GM12891 (cell line): ENCODE results near the gene TTC22.

Source experiments
- POLR2A ChIP-seq: IDR thresholded peaks from 2 replicates; pipeline ENCODE4 v1.6.1; 2011; ENCODE audit warnings: low read depth, low read length, control low read depth
- POLR2AphosphoS5 ChIP-seq: IDR thresholded peaks from 2 replicates; pipeline ENCODE4 v1.6.1; 2011; ENCODE audit warnings: low read depth, low read length, control low read depth
- POU2F2 ChIP-seq: IDR thresholded peaks from 2 replicates; pipeline ENCODE4 v1.6.1; 2011; ENCODE audit warnings: low read depth, mild to moderate bottlenecking, control low read depth, low read length, moderate library complexity
- SPI1 ChIP-seq: IDR thresholded peaks from 2 replicates; pipeline ENCODE4 v1.6.1; 2011; ENCODE audit warnings: low read depth, low read length, control low read depth
- TAF1 ChIP-seq: IDR thresholded peaks from 2 replicates; pipeline ENCODE4 v1.6.1; 2011; ENCODE audit warnings: low read depth, low read length, control low read depth

DNA sequence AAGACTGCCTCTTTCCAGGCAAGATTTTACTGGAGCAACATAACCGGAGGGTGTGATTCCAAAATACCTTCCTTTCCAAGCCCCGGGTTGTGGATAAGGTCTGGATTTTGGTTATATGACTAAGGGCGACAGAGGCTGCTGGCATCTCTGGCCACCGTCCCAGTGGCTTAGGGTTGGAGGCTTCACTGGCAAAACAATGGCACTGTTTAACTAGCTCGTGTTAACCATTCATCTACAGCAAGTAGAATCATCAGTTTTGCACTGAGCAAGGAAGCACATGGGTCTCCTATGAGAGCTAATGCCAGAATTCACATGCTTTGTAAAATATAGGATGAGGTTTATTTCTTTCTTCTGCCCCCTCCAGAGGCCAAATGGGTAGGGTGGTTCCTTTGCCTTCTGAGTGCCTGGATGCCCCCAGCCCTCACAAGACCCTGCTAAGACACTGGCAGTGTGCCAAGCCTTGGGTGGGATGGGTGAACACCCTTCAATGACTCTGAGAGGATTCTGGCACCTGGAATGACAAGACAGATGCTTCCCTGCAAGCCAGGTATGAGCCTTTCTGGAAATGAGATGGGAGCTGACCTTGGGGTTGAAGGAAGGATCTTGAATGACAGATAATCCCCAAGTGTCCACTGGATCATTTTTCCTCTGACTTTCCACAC is 49.1 kb upstream of the TTC22 start:
- TF ChIP-seq POLR2A, result no peak
- no peak for TF ChIP-seq POLR2AphosphoS5
- TF ChIP-seq POU2F2, result no peak
- TF ChIP-seq TAF1, result no peak
- TF ChIP-seq SPI1, result no peak
